Neural progenitor cell (in vitro differentiated cells): ENCODE measurements around the gene CPO.

Source experiments
- CTCF ChIP-seq: fragments of 200-600 bp; sonication (generic); IDR thresholded peaks from 2 replicates; pipeline ENCODE4 v1.5.1; 2017; ENCODE audit warnings: antibody characterized with exemption, mild to moderate bottlenecking
- EZH2phosphoT487 ChIP-seq: fragments of 200-600 bp; sonication (generic); IDR thresholded peaks from 2 replicates; pipeline ENCODE4 v1.6.1; 2017; ENCODE audit warnings: antibody characterized with exemption

GRCh38 chr2:206979922-206980321, 40.6 kb downstream of the CPO start:
- TF ChIP-seq EZH2phosphoT487 (no peak), CTCF (no peak)
